HK-2 (cell line): ENCODE measurements around the gene NUP214.

Experiments
- DNase-seq: peaks from one replicate; pipeline ENCODE4 v3.0.0-alpha.2; 2018; ENCODE audit not compliant: unreplicated experiment

Gene NUP214

GRCh38 chr9:131277287-131277909 is 152.0 kb downstream of the NUP214 start:
- no peak for DNase-seq

GRCh38 chr9:131277910-131278701 is 152.7 kb downstream of the NUP214 start:
- peak; percentile 74 for DNase-seq

- DNase-seq: no peak
Observed at GRCh38 chr9:131278702-131279111, 153.3 kb downstream of the NUP214 start.

GRCh38 chr9:131279196-131279862 is 153.9 kb downstream of the NUP214 start:
- DNase-seq: no peak

GRCh38 chr9:131279863-131280570 is 154.6 kb downstream of the NUP214 start:
- no peak for DNase-seq

- no peak for DNase-seq
Observed at GRCh38 chr9:131280660-131281059, 155.3 kb downstream of the NUP214 start.

- DNase-seq: no peak
Observed at GRCh38 chr9:131281119-131281965, 156.0 kb downstream of the NUP214 start.

- no peak for DNase-seq
Observed at GRCh38 chr9:131282175-131282574, 156.8 kb downstream of the NUP214 start.

- no peak for DNase-seq
Observed at GRCh38 chr9:131282688-131283422, 157.5 kb downstream of the NUP214 start.
